ENCODE measurements around the gene IFNGR1.
A peak's percentile ranks its signal among the peaks of the same experiment; 100 is the strongest.
"Not testable (repeated sequence)": the region's sequence is repeated elsewhere in the genome, so short reads cannot be mapped to it uniquely, and the experiment has no call there.

The IFNGR1 gene

DNA sequence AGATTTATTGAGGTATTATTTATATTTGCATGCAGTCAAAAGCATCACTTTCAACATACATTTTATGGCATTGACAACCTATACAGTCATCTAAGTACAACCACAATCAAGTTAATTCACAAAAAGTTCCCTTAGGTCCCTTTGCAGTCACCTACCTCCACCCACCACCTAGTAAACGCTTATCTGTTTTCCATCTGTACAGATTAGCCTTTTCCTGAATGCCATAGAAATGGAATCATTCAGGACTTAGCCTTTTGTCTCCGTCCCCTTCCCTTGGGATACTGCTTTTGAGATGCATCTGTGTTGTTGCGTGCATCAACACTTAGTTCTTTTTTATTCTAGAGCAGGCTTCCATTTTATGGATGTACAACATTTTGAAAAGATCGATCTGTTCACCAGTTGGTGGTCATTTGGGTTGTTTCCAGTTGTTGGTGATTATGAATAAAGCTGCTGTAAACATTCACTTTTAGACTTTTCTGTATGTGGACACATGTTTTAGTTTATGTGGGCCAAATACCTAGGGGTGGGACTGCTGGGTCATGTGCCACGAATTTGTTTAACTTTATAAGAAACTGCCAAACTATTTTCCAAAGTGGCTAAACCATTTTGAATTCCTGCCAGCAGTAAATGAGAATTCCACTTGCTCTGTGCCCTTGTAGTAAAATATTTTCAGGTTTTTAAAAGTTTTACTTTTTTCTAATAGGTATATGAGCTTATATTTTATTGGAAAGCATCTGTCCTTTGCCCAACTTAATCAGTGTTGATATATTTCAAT is 17.6 kb upstream of the IFNGR1 start:
- no peak for FAIRE-seq
- no peak for DNase-seq (ENCODE audit: low spot score)

DNA sequence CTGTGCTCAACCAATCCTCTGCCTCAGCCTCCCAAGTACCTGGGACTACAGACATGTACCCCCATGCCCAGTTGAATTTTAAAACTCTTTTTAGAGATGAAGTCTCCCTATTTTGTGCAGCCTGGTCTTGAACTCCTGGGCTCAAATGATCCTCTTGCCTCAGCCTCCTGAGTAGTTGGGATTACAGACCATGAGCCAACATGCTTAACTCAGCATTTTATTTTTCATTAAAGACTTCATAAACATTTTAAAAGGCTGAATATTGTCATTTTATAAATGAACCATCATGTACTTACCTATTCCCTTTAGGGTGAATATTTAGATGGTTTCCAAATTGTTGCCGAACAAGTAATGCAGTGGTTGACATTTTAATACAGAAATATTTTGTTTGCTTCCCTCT is 16.5 kb upstream of the IFNGR1 start:
- DNase-seq (ENCODE audit: low spot score): no peak
- no peak for FAIRE-seq

- FAIRE-seq (no peak), DNase-seq (ENCODE audit: low spot score) (peak; percentile 27)
These were observed 15.0 kb upstream of the IFNGR1 start for GRCh38 chr6:137233911-137234863.

GRCh38 chr6:137231895-137232294 is 12.7 kb upstream of the IFNGR1 start:
- FAIRE-seq: no peak
- DNase-seq (ENCODE audit: low spot score): no peak

GRCh38 chr6:137230956-137231555 is 11.9 kb upstream of the IFNGR1 start:
- FAIRE-seq: no peak
- DNase-seq (ENCODE audit: low spot score): no peak

DNA sequence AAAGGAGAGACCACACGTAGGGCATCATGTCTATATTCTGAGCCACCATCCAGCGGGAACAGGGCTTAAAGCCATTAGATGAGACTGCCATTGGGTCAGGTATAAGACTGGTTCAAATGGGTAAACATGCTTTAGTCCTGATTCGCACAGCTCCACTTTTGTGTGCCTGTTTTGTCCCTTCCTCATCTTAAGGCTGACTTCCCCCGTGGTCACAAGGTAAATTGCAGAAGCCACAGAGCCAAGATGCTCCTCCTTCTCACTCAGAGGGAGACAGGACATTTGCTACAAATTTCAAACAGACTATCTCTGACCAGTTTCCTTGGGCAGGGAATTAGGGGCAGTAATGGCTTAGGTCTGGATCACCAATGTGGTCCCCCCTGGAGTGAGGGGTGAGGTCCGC is 11.4 kb upstream of the IFNGR1 start:
- DNase-seq (ENCODE audit: low spot score) (no peak), FAIRE-seq (no peak)

DNA sequence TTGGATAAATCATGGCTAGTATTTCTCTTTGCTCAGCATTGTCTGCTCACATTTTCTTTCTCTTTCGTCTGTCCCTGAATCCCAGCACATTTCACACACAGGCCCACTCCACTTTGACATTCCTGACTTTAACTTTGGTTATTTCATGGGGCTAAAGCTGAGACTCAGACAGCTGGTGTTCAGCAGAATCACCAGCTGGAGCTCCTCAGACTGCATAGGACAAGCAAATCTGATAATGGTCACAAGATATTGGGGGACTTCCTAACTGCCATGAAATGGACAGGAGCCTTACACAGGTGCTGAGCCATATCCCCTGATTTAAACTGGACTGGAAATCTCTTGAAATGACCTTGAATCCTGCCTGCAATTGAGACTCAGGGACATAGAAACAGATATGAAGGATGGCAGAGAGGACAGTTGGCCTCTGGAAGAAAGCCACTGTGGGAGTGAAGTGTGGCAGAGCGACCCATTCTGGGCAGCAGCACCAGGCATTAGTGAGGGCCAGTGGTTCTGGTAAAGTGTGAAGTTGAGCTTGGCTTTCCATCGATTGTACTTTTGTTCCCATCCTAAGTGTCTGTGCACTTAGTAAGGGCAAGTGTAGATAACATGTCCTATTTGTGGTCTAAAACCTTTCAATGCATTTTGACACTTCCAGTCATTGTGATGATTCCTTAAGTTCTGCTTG is 10.0 kb upstream of the IFNGR1 start:
- DNase-seq (ENCODE audit: low spot score): no peak
- FAIRE-seq: no peak

DNA sequence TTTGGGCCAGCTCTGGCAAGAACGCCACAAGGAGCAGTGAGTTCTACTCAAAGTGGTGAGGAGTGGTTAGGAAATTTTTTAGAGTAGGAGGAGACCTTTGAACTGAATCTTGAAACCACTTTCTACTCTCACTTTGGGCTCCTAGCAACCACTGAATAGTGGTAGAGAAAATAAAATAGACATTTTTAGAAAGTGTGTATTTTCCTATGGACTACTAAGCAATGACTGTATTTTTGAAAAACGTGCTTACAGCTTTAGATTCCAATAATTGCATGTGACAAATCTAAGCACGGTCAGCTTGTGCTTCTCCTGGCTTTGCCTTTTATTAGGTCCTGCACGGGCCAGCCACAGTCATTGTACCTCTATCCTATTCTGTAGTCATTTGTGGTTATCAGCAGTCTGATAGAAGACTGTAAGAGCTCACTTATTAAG is 8.7 kb upstream of the IFNGR1 start:
- no peak for FAIRE-seq
- no peak for DNase-seq (ENCODE audit: low spot score)

- FAIRE-seq: no peak
- no peak for DNase-seq (ENCODE audit: low spot score)
These were observed 7.5 kb upstream of the IFNGR1 start for GRCh38 chr6:137226697-137227096.

GRCh38 chr6:137224799-137225198 is 5.6 kb upstream of the IFNGR1 start:
- no peak for FAIRE-seq

GRCh38 chr6:137223370-137224131 is 4.4 kb upstream of the IFNGR1 start:
- no peak for DNase-seq (ENCODE audit: low spot score)
- no peak for FAIRE-seq

More at GRCh38 chr6:137224799-137225198, 5.6 kb upstream of the IFNGR1 start:
- DNase-seq (ENCODE audit: low spot score): no peak

- no peak for DNase-seq (ENCODE audit: low spot score)
- FAIRE-seq: no peak
These were observed 3.2 kb upstream of the IFNGR1 start for GRCh38 chr6:137222381-137222780.

GRCh38 chr6:137219664-137220252 is 573 bp upstream of the IFNGR1 start:
- DNase-seq (ENCODE audit: low spot score) (no peak), FAIRE-seq (no peak)

DNA sequence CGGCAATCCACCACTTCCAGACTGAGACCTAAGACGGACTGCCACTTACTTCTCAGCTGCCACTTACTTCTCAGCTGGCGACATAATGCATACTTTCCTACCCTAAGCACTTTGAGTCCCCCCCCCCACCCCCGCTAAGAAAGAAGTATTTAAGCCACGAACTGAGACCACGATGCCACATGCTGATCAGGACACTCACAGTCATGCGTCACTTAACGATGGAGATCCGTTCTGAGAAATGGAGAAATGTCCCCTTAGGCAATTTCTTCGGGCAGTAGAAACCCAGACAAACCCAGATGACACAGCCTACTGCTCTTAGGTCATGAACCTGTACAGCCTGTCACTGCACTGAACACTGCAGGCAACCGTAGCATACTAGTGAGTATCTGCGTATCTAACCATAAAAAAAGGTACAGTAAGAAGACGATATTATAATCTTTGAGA is 690 bp downstream of the IFNGR1 start:
- DNase-seq (ENCODE audit: low spot score): peak; percentile 19
- FAIRE-seq: no peak

DNA sequence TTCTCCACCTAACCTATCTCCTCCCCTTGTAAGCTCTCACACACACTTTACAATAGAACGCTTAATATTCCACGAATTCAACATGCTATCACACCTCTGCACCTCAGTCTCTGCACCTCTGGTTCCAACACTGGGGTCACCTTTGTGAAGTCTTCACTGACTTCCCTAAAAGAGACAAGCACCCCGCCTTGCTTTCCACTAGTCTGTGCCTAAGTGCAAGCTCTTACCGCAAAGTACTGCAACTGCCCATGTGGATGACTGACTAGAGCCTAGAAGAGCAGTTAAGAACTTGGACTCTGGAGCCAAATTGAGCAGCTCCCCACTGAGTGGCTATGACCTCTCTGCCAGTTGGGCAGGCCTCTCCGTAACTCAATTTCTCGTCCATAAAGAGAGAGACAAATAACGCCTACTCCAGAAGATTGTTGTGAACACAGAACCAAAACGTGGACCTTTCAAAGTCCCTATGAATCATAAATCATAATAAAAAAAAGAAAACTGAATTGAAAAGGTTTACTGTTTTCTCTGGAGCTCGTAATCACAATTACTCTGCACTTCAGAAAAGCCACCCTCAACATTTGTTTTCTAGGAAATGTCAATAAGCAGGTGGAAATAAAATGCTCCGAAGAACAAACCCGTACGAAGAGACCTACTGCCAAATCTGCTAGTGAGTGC is 1.2 kb downstream of the IFNGR1 start:
- no peak for DNase-seq (ENCODE audit: low spot score)
- FAIRE-seq: no peak

DNA sequence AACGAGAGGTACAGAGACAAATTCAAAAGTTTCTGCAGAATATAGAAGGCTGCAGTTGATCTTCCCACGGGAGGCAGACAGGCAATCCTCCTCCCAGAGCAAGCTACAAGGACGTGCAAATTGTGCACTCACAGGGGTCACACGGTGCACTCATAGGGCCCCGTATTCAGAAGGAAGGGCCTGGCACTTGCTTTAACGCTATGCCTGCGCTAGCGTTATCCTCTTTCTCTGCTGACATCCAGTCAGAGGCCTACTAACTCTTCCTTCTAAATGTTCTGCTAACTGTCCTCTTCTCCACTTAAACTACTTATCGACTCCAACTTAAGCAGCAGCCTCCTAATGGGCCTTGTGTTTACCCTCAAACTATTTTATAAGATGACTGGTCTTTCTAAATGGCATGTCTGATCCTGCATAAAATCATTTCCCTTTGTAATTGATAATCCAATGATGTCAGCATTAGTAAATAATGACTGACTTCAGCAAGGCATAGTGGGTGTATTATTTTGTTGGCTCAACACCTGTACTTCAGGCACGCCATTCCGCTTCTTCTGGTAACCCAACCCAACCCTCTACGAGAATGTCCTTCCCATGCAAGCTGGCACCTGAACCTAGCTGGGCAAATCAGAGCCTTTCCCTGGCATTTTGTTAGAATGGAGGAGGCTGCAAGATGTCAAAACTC is 2.2 kb downstream of the IFNGR1 start:
- FAIRE-seq (no peak), DNase-seq (ENCODE audit: low spot score) (no peak)

- FAIRE-seq (no peak), DNase-seq (ENCODE audit: low spot score) (no peak)
These were observed 3.1 kb downstream of the IFNGR1 start for GRCh38 chr6:137216106-137216505.

GRCh38 chr6:137215630-137216029 is 3.6 kb downstream of the IFNGR1 start:
- not testable (repeated sequence) for FAIRE-seq; DNase-seq (ENCODE audit: low spot score)

DNA sequence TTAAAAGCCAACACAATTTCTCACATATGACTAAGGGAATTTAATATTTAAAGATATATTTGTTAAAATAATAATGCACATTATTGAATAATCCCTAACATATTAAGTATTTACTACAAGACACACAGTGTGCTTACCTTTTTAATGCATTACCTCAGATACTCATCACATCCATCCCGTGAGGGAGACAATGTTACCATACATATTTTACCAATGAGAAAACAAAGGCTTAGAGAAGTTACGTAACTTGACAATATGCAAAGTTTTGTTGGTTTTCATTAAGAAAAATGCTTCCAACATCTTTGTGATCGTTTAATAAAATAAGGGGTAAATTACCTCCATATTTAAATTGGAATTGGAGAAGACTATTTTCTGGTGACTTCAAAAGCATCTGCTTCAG is 4.3 kb downstream of the IFNGR1 start:
- DNase-seq (ENCODE audit: low spot score): no peak
- FAIRE-seq: no peak
